ENCODE data around the gene CHP2.
"Not testable (repeated sequence)": the region's sequence is repeated elsewhere in the genome, so short reads cannot be mapped to it uniquely, and the experiment has no call there.

The CHP2 gene

DNA sequence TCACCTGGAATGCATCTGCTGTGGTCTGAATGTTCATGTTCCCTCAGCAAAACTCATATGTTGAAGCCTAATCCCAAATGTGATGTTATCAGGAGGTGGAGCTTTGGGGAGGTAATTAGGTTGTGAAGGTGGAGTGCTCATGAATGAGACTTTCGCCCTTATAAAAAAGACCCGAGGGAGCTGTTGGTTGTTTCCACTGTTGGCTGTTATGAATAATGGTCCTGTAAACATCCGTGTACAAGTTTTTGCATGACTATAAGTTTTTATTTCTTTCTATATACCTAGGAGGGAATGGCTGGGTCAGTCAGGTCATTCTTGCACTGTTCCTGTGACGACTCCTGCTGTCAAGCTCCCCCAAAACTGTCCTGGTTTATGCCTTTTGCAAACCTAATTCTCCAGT, 9.6 kb upstream of the CHP2 start:
- Histone ChIP-seq H3K27me3 (ENCODE audit: insufficient read depth, low read length) (no peaks in the 10 kb centered on the region; the same call in 1 of the 2 replicates), H3K4me3 (ENCODE audit: low read length) (no peak overlapping the region)
- 92% methylated on average over 4 of the region's 4 CpGs for whole genome bisulfite sequencing

DNA sequence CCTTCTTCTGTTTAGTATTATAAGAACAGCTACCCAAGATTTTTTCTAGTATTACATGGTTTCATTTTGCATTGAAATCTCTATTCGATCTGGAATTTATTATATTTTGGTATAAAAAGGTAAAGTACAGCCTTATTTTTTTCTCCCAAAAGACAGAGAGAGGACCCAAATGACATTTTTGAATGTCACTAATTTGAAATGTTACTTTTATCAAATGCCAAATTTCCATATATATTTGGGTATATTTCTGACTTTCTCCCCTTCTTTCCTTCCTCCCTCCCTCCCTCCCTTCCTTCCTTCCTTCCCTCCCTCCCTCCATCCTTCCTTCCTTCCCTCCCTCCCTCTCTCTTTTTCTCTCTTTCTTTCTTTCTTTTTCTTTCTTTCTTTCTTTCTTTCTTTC, 6.2 kb upstream of the CHP2 start:
- H3K4me1 ChIP-seq (ENCODE audit: insufficient read depth, low read length): no peaks in the 10 kb centered on the region
- H3K36me3 ChIP-seq (ENCODE audit: insufficient read depth, low read length): no peaks in the 10 kb centered on the region
- H3K27me3 ChIP-seq (ENCODE audit: insufficient read depth, low read length): no peaks in the 10 kb centered on the region; the same call in 1 of the 2 replicates
- H3K4me3 ChIP-seq (ENCODE audit: low read length): no peak overlapping the region
- H3K9me3 ChIP-seq (ENCODE audit: insufficient read depth, low read depth, low read length): no peaks in the 10 kb centered on the region
- H3K27ac ChIP-seq (ENCODE audit: low read depth, low read length): no peak overlapping the region
- no CpG with 5 or more reads among the region's 1 CpG for WGBS
- H3K9ac ChIP-seq (ENCODE audit: low read depth, low read length): no peak overlapping the region

More for the DNA sequence above, 9.6 kb upstream of the CHP2 start:
- no peaks in the 10 kb centered on the region for H3K4me1 ChIP-seq (ENCODE audit: insufficient read depth, low read length)
- H3K36me3 ChIP-seq (ENCODE audit: insufficient read depth, low read length): no peaks in the 10 kb centered on the region
- H3K27ac ChIP-seq (ENCODE audit: low read depth, low read length): no peak overlapping the region
- no peaks in the 10 kb centered on the region for H3K9me3 ChIP-seq (ENCODE audit: insufficient read depth, low read depth, low read length)
- no peak overlapping the region for H3K9ac ChIP-seq (ENCODE audit: low read depth, low read length)

DNA sequence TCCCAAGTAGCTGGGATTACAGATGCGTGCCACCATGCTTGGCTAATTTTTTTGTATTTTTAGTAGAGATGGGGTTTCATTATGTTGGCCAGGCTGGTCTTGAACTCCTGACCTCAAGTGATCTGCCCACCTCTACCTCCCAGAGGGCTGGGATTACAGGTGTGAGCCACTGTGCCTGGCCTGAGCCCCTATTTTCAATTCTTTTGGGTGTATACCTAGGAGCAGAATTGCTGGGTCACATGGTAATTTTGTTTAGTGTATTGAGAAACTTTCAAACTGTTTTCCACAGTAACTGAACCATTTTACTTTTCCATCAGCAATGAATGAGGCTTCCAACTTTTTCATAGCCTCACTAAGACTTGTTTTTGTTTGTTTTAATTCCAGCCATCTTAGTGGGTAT, 3.8 kb upstream of the CHP2 start:
- H3K9ac ChIP-seq (ENCODE audit: low read depth, low read length); H3K4me1 ChIP-seq (ENCODE audit: insufficient read depth, low read length); H3K27ac ChIP-seq (ENCODE audit: low read depth, low read length); H3K9me3 ChIP-seq (ENCODE audit: insufficient read depth, low read depth, low read length); H3K4me3 ChIP-seq (ENCODE audit: low read length); H3K36me3 ChIP-seq (ENCODE audit: insufficient read depth, low read length): not testable (repeated sequence)
- peaks cover 22% of the 10 kb centered on the region for H3K27me3 ChIP-seq (ENCODE audit: insufficient read depth, low read length)
- no CpG with 5 or more reads among the region's 1 CpG for WGBS

DNA sequence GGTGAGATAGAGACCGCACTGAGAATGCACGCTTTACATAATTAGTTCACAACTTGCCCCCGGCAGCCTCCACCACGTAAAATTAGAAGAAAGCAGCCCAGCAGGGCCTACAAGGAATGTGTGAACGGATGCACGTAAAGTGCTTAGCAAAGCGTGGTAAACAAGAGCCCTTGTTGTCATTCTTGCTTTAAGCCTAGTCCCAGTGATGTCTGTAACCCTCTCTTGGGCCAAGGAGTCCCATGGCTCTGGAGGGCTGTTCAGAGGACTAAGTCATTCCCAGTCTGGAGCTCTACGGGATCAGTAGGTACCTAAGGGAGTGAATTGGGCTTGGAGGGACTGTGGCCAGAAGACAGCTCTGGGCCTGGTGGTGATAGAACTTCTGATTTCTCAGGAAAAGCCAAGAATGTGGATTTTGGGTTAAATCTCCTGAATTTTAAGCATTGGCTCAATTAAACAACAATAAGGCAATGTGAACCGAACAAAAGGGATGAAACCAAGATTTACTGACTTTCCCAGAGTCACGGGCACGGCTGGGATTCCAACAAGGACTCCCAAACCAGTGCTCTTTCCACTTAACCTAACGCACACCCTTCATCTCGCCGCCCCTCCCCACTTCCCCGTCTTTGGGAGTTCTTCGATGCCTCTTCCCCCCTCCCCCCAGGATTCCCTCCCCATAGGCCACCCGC, 775 bp upstream of the CHP2 start:
- Histone ChIP-seq H3K27ac (ENCODE audit: low read depth, low read length) (no peak overlapping the region), H3K9ac (ENCODE audit: low read depth, low read length) (no peak overlapping the region), H3K27me3 (ENCODE audit: insufficient read depth, low read length) (peaks cover 29% of the 10 kb centered on the region), H3K4me1 (ENCODE audit: insufficient read depth, low read length) (peaks cover 5% of the 10 kb centered on the region; the same call in 1 of the 2 replicates), H3K36me3 (ENCODE audit: insufficient read depth, low read length) (no peaks in the 10 kb centered on the region; the same call in 1 of the 2 replicates), H3K9me3 (ENCODE audit: insufficient read depth, low read depth, low read length) (no peaks in the 10 kb centered on the region), H3K4me3 (ENCODE audit: low read length) (peak overlapping the region; percentile 59)
- 57% methylated on average over 17 of the region's 17 CpGs for WGBS

DNA sequence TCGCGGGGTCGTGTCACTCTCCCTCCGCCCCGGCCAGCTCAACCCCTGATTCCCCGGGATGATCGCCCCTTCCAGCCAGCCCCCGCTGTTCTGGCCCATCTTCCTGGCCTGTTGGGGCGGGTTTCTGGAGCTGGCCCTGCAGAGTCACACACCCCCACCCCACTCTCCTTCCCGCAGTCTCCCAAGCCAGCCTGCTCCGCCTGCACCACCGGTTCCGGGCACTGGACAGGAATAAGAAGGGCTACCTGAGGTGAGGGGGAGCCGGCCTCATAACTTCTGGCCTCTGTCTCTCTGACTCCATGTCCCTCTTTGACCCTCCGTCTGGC, 621 bp downstream of the CHP2 start:
- H3K9me3 ChIP-seq (ENCODE audit: insufficient read depth, low read depth, low read length): no peaks in the 10 kb centered on the region
- no peak overlapping the region for H3K9ac ChIP-seq (ENCODE audit: low read depth, low read length)
- H3K27me3 ChIP-seq (ENCODE audit: insufficient read depth, low read length): peaks cover 29% of the 10 kb centered on the region
- peaks cover 5% of the 10 kb centered on the region; the same call in 1 of the 2 replicates for H3K4me1 ChIP-seq (ENCODE audit: insufficient read depth, low read length)
- H3K36me3 ChIP-seq (ENCODE audit: insufficient read depth, low read length): no peaks in the 10 kb centered on the region; the same call in 1 of the 2 replicates
- 76% methylated on average over 15 of the region's 15 CpGs for WGBS
- no peak overlapping the region for H3K27ac ChIP-seq (ENCODE audit: low read depth, low read length)
- peak overlapping the region; percentile 59; the same call in 1 of the 2 replicates for H3K4me3 ChIP-seq (ENCODE audit: low read length)

DNA sequence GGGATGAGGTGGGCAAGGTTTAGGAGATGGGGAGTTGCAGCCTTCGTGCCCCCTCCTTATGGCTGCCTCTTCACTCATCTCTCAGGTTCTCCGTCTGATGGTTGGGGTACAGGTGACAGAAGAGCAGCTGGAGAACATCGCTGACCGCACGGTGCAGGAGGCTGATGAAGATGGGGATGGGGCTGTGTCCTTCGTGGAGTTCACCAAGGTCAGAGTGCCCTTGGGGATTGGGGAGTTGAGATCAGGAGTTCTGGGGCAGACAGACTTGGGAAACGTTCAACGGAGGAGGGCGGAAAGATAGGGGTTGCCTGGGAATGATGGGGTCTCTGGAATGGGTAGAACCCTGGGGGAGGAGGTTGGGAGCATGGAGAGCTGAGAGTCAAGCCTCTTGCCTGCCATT, 2.3 kb downstream of the CHP2 start:
- no peak overlapping the region for H3K27ac ChIP-seq (ENCODE audit: low read depth, low read length)

DNA sequence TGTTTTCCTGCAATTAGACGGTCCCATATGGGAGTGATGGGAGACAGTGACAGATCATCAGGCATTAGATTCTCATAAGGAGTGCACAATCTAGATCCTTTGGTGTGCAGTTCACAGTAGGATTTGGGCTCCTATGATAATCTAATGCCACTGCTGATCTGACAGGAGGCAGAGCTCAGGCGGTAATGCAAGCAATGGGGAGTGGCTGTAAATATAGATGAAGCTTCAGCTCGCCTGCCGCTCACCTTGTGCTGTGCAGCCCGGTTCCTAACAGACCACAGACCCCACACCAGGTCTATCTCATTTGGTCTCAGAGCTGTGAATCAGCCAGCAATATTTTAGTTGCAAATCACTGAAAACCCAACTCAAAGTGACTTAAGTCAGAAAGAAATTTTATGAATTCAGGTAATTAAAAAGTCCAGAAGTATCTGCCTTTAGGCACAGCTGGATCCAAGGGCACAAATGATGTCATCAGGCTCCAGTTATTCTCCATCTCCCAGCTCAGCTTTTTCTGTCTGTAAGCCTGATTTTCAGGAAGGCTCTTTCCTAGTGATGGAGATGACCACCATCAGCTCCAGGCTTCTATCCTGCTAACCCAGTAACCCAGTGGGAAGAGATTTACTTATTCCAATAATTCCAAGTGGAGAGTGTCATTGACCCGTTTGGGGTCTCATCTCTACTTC, 3.3 kb downstream of the CHP2 start:
- H3K9me3 ChIP-seq (ENCODE audit: insufficient read depth, low read depth, low read length): no peaks in the 10 kb centered on the region
- peaks cover 29% of the 10 kb centered on the region for H3K27me3 ChIP-seq (ENCODE audit: insufficient read depth, low read length)
- H3K4me3 ChIP-seq (ENCODE audit: low read length): no peak overlapping the region
- no peaks in the 10 kb centered on the region; the same call in 1 of the 2 replicates for H3K36me3 ChIP-seq (ENCODE audit: insufficient read depth, low read length)
- H3K9ac ChIP-seq (ENCODE audit: low read depth, low read length): no peak overlapping the region
- 90% methylated on average over 6 of the region's 6 CpGs for WGBS
- H3K4me1 ChIP-seq (ENCODE audit: insufficient read depth, low read length): peaks cover 5% of the 10 kb centered on the region; the same call in 1 of the 2 replicates
- no peak overlapping the region for H3K27ac ChIP-seq (ENCODE audit: low read depth, low read length)

More for the DNA sequence above, 2.3 kb downstream of the CHP2 start:
- Histone ChIP-seq H3K36me3 (ENCODE audit: insufficient read depth, low read length) (no peaks in the 10 kb centered on the region; the same call in 1 of the 2 replicates), H3K9ac (ENCODE audit: low read depth, low read length) (no peak overlapping the region), H3K4me3 (ENCODE audit: low read length) (no peak overlapping the region), H3K27me3 (ENCODE audit: insufficient read depth, low read length) (peaks cover 29% of the 10 kb centered on the region), H3K4me1 (ENCODE audit: insufficient read depth, low read length) (peaks cover 5% of the 10 kb centered on the region; the same call in 1 of the 2 replicates), H3K9me3 (ENCODE audit: insufficient read depth, low read depth, low read length) (no peaks in the 10 kb centered on the region)
- WGBS: 91% methylated on average over 9 of the region's 9 CpGs

DNA sequence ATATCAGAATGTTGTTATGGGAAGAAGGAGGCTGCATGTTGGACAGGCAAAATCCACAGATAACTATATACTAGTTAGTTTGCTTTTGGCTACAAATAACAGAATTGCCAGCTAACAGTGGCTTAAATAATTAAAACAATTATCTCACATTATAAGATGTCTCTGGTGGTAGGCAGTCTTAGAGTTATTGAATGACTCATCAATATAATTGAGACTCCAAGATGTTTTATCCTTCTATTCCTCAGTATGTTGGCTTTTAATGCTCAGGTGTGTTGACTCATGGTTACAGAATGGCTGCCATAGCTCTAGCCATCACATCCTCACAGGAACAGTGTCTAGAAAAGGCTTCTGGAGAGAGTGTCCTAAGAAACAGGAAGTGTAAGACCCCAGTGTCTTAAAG, 11.1 kb downstream of the CHP2 start:
- H3K9ac ChIP-seq (ENCODE audit: low read depth, low read length): no peak overlapping the region
- no peaks in the 10 kb centered on the region for H3K36me3 ChIP-seq (ENCODE audit: insufficient read depth, low read length)
- no peaks in the 10 kb centered on the region for H3K27me3 ChIP-seq (ENCODE audit: insufficient read depth, low read length)
- H3K27ac ChIP-seq (ENCODE audit: low read depth, low read length): no peak overlapping the region
- no peak overlapping the region for H3K4me3 ChIP-seq (ENCODE audit: low read length)
- H3K9me3 ChIP-seq (ENCODE audit: insufficient read depth, low read depth, low read length): no peaks in the 10 kb centered on the region
- no peaks in the 10 kb centered on the region; the same call in 1 of the 2 replicates for H3K4me1 ChIP-seq (ENCODE audit: insufficient read depth, low read length)

DNA sequence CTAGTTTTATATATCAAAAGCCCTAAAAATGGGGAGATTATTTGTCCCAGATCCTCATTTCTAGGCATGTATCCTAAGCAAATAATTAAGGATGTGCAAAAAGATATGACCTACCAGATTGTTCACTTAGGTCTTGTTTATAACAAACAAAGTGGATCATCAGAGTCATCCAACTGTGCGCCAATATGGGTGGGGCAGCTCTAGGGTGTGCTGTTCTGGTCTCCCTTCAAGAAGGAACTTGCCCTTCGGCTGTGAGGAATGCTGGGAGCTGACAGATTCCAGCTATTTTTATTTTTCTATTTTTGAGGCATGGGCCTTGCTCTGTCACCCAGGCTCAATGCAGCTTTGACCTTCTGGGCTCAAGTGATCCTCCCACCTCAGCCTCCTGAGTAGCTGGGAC, 13.8 kb downstream of the CHP2 start:
- WGBS: 96% methylated on average over 2 of the region's 2 CpGs
- Histone ChIP-seq H3K9me3 (ENCODE audit: insufficient read depth, low read depth, low read length) (no peaks in the 10 kb centered on the region), H3K9ac (ENCODE audit: low read depth, low read length) (no peak overlapping the region), H3K27ac (ENCODE audit: low read depth, low read length) (no peak overlapping the region), H3K4me1 (ENCODE audit: insufficient read depth, low read length) (no peaks in the 10 kb centered on the region), H3K36me3 (ENCODE audit: insufficient read depth, low read length) (no peaks in the 10 kb centered on the region), H3K4me3 (ENCODE audit: low read length) (no peak overlapping the region), H3K27me3 (ENCODE audit: insufficient read depth, low read length) (no peaks in the 10 kb centered on the region)

DNA sequence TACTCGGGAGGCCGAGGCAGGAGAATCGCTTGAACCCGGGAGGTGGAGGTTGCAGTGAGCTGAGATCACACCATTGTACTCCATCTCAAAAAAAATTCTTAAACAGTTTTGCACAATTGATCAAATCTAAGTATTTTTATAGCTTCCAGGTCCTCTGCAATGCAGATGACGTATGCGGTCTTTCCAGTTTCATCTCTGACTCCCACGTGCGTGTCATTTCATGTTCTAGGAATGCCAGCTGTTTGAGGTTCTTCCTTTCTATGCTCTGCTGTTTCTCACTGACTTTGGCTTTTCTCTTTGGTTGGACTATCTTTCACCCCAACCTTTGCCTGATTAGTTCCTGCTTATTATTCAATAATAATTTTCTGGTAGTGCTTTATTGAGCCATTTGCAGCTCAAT, 16.2 kb downstream of the CHP2 start:
- H3K36me3 ChIP-seq (ENCODE audit: insufficient read depth, low read length): no peaks in the 10 kb centered on the region
- no peaks in the 10 kb centered on the region for H3K9me3 ChIP-seq (ENCODE audit: insufficient read depth, low read depth, low read length)
- H3K4me1 ChIP-seq (ENCODE audit: insufficient read depth, low read length): no peaks in the 10 kb centered on the region
- H3K4me3 ChIP-seq (ENCODE audit: low read length): no peak overlapping the region
- no peak overlapping the region for H3K9ac ChIP-seq (ENCODE audit: low read depth, low read length)
- H3K27me3 ChIP-seq (ENCODE audit: insufficient read depth, low read length): no peaks in the 10 kb centered on the region
- no peak overlapping the region for H3K27ac ChIP-seq (ENCODE audit: low read depth, low read length)
- WGBS: 88% methylated on average over 8 of the region's 8 CpGs

DNA sequence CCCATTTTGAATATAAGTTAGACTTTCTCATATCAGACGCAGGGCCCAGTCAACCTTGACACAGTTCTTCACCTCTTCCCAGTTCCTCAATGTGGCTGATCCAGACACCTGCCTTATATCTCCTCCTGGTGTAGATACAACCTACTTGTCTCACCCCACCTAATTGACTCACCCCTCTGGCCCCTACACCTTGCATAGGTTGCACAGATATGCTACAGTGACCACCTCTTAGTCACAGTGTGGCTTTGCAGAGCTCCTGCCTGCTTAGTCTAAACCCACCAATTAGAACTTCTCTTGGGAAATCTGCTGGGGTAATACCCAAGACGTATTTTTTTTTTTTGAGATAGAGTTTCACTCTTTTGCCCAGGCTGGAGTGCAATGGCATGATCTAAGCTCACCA, 16.8 kb downstream of the CHP2 start:
- Histone ChIP-seq H3K4me1 (ENCODE audit: insufficient read depth, low read length) (no peaks in the 10 kb centered on the region), H3K4me3 (ENCODE audit: low read length) (no peak overlapping the region), H3K27ac (ENCODE audit: low read depth, low read length) (no peak overlapping the region), H3K9ac (ENCODE audit: low read depth, low read length) (no peak overlapping the region), H3K36me3 (ENCODE audit: insufficient read depth, low read length) (no peaks in the 10 kb centered on the region), H3K9me3 (ENCODE audit: insufficient read depth, low read depth, low read length) (no peaks in the 10 kb centered on the region), H3K27me3 (ENCODE audit: insufficient read depth, low read length) (no peaks in the 10 kb centered on the region)
- WGBS: 58% methylated on average over 2 of the region's 2 CpGs

Measured in HUES64 (cell line).